Activated CD8-positive, alpha-beta memory T cell treated with anti-CD3 and anti-CD28 coated beads, Interleukin-2, amount 50 U/mL, for 48 hours (primary cell): ENCODE measurements around the gene MORN4.
"Not testable (repeated sequence)": the region's sequence is repeated elsewhere in the genome, so short reads cannot be mapped to it uniquely, and the experiment has no call there.

Experiments used
- DNase-seq: peaks from one replicate; pipeline ENCODE4 v3.0.0-alpha.2; 2020

The MORN4 gene

GRCh38 chr10:97596101-97597082, 36.9 kb downstream of the MORN4 start:
- no peak for DNase-seq

GRCh38 chr10:97593421-97593820, 39.9 kb downstream of the MORN4 start:
- no peak for DNase-seq

GRCh38 chr10:97590748-97591495, 42.4 kb downstream of the MORN4 start:
- no peak for DNase-seq

- DNase-seq, result no peak
These were observed 43.1 kb downstream of the MORN4 start for GRCh38 chr10:97590082-97590747.

GRCh38 chr10:97589479-97589878, 43.8 kb downstream of the MORN4 start, which contains the start of gene C10orf62:
TSS of gene C10orf62 (plus strand) at chr10:97589721. CDS start at chr10:97589898, 177 bp downstream.
- DNase-seq, result no peak

- DNase-seq, result no peak
These were observed 46.1 kb downstream of the MORN4 start for GRCh38 chr10:97587183-97587582.

- no peak for DNase-seq
These were observed 47.9 kb downstream of the MORN4 start for GRCh38 chr10:97585439-97585811.

GRCh38 chr10:97584798-97585438, 48.4 kb downstream of the MORN4 start:
- DNase-seq, result no peak

- DNase-seq, result no peak
These were observed 49.1 kb downstream of the MORN4 start, which contains the start of gene HOGA1 for GRCh38 chr10:97584060-97584797. TSS of gene HOGA1 (plus strand) at chr10:97584389. CDS start at chr10:97584704, 315 bp downstream.

- DNase-seq, result no peak
These were observed 49.8 kb downstream of the MORN4 start for GRCh38 chr10:97583476-97583875.

GRCh38 chr10:97582169-97582568, 51.1 kb downstream of the MORN4 start:
- DNase-seq, result no peak

GRCh38 chr10:97580421-97581367, 52.6 kb downstream of the MORN4 start:
- no peak for DNase-seq

GRCh38 chr10:97578171-97578844, 55.0 kb downstream of the MORN4 start:
- no peak for DNase-seq

GRCh38 chr10:97577701-97578100, 55.6 kb downstream of the MORN4 start:
- DNase-seq, result no peak

- not testable (repeated sequence) for DNase-seq
These were observed 56.8 kb downstream of the MORN4 start for GRCh38 chr10:97576487-97576886.

- no peak for DNase-seq
These were observed 58.1 kb downstream of the MORN4 start for GRCh38 chr10:97575127-97575668.

- DNase-seq, result no peak
These were observed 58.8 kb downstream of the MORN4 start for GRCh38 chr10:97574374-97575126.

- DNase-seq, result no peak
These were observed 59.6 kb downstream of the MORN4 start for GRCh38 chr10:97573672-97574071.

- DNase-seq, result no peak
These were observed 60.3 kb downstream of the MORN4 start for GRCh38 chr10:97573021-97573420.
